DND-41 (cell line): ENCODE data around the gene DLG2.

Experiments used
- EZH2 ChIP-seq: IDR thresholded peaks from 3 replicates; pipeline ENCODE4 v1.6.1; 2012; ENCODE audit warnings: borderline replicate concordance, low read depth, mild to moderate bottlenecking, moderate library complexity, low read length, inconsistent platforms; ENCODE audit not compliant: severe bottlenecking
- TF ChIP-seq, protein P1 (sequence below): IDR thresholded peaks from 2 replicates; pipeline ENCODE4 v1.5.1; 2012; ENCODE audit warnings: borderline replicate concordance, low read length, moderate library complexity, mild to moderate bottlenecking; ENCODE audit not compliant: poor library complexity, severe bottlenecking; ENCODE audit errors: extremely low read depth

DNA sequence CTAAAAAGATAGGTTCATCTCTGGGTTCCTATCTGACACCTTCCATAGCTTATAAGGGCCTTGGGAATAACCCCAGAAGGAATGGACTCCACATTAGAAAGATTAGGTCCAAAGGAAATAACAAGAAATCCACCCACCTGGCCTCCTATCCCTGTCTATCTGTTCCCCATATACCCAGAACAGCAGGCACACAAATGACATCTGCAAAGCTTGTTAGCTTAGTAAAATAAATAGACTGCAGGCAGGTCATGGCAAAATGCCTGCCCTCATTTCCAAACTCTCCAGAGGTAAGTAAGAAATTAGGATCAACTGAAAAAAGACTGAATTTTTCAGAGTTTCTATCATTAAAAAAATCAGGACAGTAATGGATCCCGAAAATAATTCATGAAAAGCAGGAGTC lies 489.5 kb downstream of the DLG2 start:
- TF ChIP-seq, protein P1, sequence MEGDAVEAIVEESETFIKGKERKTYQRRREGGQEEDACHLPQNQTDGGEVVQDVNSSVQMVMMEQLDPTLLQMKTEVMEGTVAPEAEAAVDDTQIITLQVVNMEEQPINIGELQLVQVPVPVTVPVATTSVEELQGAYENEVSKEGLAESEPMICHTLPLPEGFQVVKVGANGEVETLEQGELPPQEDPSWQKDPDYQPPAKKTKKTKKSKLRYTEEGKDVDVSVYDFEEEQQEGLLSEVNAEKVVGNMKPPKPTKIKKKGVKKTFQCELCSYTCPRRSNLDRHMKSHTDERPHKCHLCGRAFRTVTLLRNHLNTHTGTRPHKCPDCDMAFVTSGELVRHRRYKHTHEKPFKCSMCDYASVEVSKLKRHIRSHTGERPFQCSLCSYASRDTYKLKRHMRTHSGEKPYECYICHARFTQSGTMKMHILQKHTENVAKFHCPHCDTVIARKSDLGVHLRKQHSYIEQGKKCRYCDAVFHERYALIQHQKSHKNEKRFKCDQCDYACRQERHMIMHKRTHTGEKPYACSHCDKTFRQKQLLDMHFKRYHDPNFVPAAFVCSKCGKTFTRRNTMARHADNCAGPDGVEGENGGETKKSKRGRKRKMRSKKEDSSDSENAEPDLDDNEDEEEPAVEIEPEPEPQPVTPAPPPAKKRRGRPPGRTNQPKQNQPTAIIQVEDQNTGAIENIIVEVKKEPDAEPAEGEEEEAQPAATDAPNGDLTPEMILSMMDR = no peak
- no peak for TF ChIP-seq EZH2
